GM12892 (cell line): ENCODE measurements around the gene RAD51AP1. TPM values are rescaled to one million over a fixed set of nuclear protein-coding genes. Genes with fewer than 3 reads are reported as not detected.
A peak's percentile ranks its signal among the peaks of the same experiment; 100 is the strongest.
"Not testable (repeated sequence)": the region's sequence is repeated elsewhere in the genome, so short reads cannot be mapped to it uniquely, and the experiment has no call there.

ENCODE experiments used
- DNase-seq: peaks from one replicate; pipeline ENCODE4 v3.0.0; 2011; ENCODE audit not compliant: insufficient read length
- FAIRE-seq: peaks from 2 replicates; lab custom pipeline; 2011; peaks lifted over from hg19 to GRCh38; lab: Jason Lieb, UNC
- POLR2A ChIP-seq: IDR thresholded peaks from 2 replicates; pipeline ENCODE4 v1.6.1; 2011; ENCODE audit warnings: low read depth, low read length, control low read depth
- POLR2AphosphoS5 ChIP-seq: IDR thresholded peaks from 2 replicates; pipeline ENCODE4 v1.6.1; 2011; ENCODE audit warnings: low read depth, low read length, control low read depth
- TAF1 ChIP-seq: IDR thresholded peaks from 2 replicates; pipeline ENCODE4 v1.6.1; 2011; ENCODE audit warnings: low read depth, mild to moderate bottlenecking, control low read depth, low read length, borderline replicate concordance
- polyA plus RNA-seq: library from polyadenylated mRNA; unstranded; fragments of >200 nt; gene quantifications from one replicate; pipeline ENCODE4 v1.2.1, GENCODE V29; 2012; ENCODE audit warnings: missing spikeins, inconsistent platforms; ENCODE audit not compliant: missing spikeins

The RAD51AP1 gene
- polyA plus RNA-seq: 34.1 TPM

- peak; percentile 76; the same call in 1 of the 2 replicates for TF ChIP-seq POLR2AphosphoS5
- TF ChIP-seq POLR2A: peak; percentile 75
- TF ChIP-seq TAF1: peak; percentile 86; the same call in 1 of the 2 replicates
- FAIRE-seq (peak; percentile 99), DNase-seq (peak; percentile 51)
Measured at GRCh38 chr12:4538207-4539160, at the start of gene RAD51AP1. Gene RAD51AP1, plus strand, starts transcription at chr12:4538890. Its CDS starts 50 bp downstream, at chr12:4538940.

GRCh38 chr12:4489556-4489955 lies 49.1 kb upstream of the RAD51AP1 start:
- no peak for TF ChIP-seq POLR2A
- TF ChIP-seq TAF1: no peak
- TF ChIP-seq POLR2AphosphoS5: no peak
- FAIRE-seq (no peak), DNase-seq (no peak)

GRCh38 chr12:4490973-4491372 lies 47.7 kb upstream of the RAD51AP1 start:
- no peak for DNase-seq
- no peak for FAIRE-seq
- TF ChIP-seq POLR2AphosphoS5: no peak
- no peak for TF ChIP-seq TAF1
- TF ChIP-seq POLR2A: no peak

GRCh38 chr12:4496145-4496838 lies 42.4 kb upstream of the RAD51AP1 start:
- DNase-seq (peak; percentile 13), FAIRE-seq (peak; percentile 33)
- no peak for TF ChIP-seq TAF1
- TF ChIP-seq POLR2A: no peak
- no peak for TF ChIP-seq POLR2AphosphoS5

- TF ChIP-seq POLR2AphosphoS5: no peak
- no peak for TF ChIP-seq POLR2A
- TF ChIP-seq TAF1: no peak
- DNase-seq (no peak), FAIRE-seq (no peak)
Measured at GRCh38 chr12:4499186-4499585, 39.5 kb upstream of the RAD51AP1 start.

- FAIRE-seq (no peak), DNase-seq (no peak)
- no peak for TF ChIP-seq TAF1
- no peak for TF ChIP-seq POLR2A
- no peak for TF ChIP-seq POLR2AphosphoS5
Measured at GRCh38 chr12:4505376-4505986, 33.2 kb upstream of the RAD51AP1 start.

GRCh38 chr12:4506430-4506829 lies 32.3 kb upstream of the RAD51AP1 start:
- TF ChIP-seq TAF1 (no peak), POLR2A (no peak), POLR2AphosphoS5 (no peak)
- DNase-seq: no peak
- no peak for FAIRE-seq

- DNase-seq: peak; percentile 21
- no peak for TF ChIP-seq POLR2AphosphoS5
- no peak for TF ChIP-seq POLR2A
- TF ChIP-seq TAF1: no peak
- FAIRE-seq: peak; percentile 89
Measured at GRCh38 chr12:4506870-4507269, 31.8 kb upstream of the RAD51AP1 start.

GRCh38 chr12:4508503-4508902 lies 30.2 kb upstream of the RAD51AP1 start:
- DNase-seq, FAIRE-seq: not testable (repeated sequence)

GRCh38 chr12:4509269-4509668 lies 29.4 kb upstream of the RAD51AP1 start:
- FAIRE-seq, DNase-seq: not testable (repeated sequence)

GRCh38 chr12:4518106-4518728 lies 20.5 kb upstream of the RAD51AP1 start:
- no peak for DNase-seq
- FAIRE-seq: no peak
- TF ChIP-seq TAF1: no peak
- TF ChIP-seq POLR2A: no peak
- no peak for TF ChIP-seq POLR2AphosphoS5

- DNase-seq, FAIRE-seq: not testable (repeated sequence)
Measured at GRCh38 chr12:4523443-4523842, 15.2 kb upstream of the RAD51AP1 start.
